ENCODE data around the gene MYZAP. TPM values are rescaled to one million over a fixed set of nuclear protein-coding genes. Genes with fewer than 3 reads are reported as not detected.
A peak's percentile ranks its signal among the peaks of the same experiment; 100 is the strongest.

MYZAP gene
- total and polyA plus RNA-seq, 2 of the 13 experiments (the other 11 are each of a cell fraction or from before 2014, with no cell fraction given) = not detected

DNA sequence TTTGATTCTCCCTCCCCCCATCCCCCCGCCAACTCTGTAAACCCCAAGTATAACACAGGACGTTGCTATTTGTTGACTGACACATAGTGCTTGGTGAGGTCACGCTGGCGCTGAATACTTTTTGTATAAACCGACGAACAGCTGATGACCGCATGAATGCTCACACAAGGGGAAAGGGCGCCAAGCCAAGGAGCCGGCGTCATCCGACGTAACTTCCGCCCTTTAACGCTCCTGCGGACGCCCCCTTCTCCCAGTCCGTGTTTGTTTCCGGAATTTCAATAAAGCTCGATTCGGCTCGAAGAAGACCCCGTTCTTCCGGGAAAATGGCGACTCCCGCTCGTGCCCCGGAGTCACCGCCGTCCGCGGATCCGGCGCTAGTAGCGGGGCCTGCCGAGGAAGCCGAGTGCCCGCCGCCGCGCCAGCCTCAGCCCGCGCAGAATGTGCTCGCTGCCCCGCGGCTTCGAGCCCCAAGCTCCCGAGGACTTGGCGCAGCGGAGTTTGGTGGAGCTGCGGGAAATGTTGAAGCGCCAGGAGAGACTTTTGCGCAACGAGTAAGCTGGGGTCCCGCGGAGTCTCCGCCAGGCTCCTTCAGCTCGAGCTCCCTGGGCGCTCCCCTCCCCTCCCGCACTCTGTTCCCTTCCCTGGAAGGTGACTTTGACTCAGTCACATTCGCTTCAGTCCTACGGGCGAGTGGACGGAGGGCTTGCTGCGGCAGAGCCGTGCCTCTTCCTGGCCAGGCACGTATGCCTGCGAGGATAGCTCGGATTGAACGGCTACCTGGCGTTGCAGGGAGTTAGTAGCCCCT is 114.9 kb downstream of the MYZAP start, which contains the start of gene POLR2M (continued):
- TF ChIP-seq ZNF776 (CRISPR knock-in tag; IDR thresholded peaks at IDR 0.05) = no peak; the same call in 1 of the 2 replicates
- TF ChIP-seq, protein P1, sequence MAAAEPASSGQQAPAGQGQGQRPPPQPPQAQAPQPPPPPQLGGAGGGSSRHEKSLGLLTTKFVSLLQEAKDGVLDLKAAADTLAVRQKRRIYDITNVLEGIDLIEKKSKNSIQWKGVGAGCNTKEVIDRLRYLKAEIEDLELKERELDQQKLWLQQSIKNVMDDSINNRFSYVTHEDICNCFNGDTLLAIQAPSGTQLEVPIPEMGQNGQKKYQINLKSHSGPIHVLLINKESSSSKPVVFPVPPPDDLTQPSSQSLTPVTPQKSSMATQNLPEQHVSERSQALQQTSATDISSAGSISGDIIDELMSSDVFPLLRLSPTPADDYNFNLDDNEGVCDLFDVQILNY (CRISPR knock-in tag; conservative IDR thresholded peaks at IDR 0.05) = 0 out of 2 replicates have a peak, but pooled peaks have one; percentile 27
- peak; percentile 99 for TF ChIP-seq ZMYM4 (CRISPR knock-in tag; IDR thresholded peaks at IDR 0.05)
- TF ChIP-seq FIP1L1 (IDR thresholded peaks at IDR 0.05; ENCODE audit: borderline replicate concordance, insufficient read depth, low read depth, low read length) = no peak
- no peak for TF ChIP-seq RAD51 (IDR thresholded peaks at IDR 0.05; ENCODE audit: borderline replicate concordance)
- peak; percentile 37 for TF ChIP-seq MED8 (CRISPR knock-in tag; IDR thresholded peaks at IDR 0.05; ENCODE audit: insufficient replicate concordance)
- peak; percentile 75; the same call in 1 of the 2 replicates for TF ChIP-seq ZNF564 (CRISPR knock-in tag; IDR thresholded peaks at IDR 0.05)
- TF ChIP-seq MBD4 (IDR thresholded peaks at IDR 0.05; ENCODE audit: borderline replicate concordance, low read length) = no peak
- TF ChIP-seq, protein P2, sequence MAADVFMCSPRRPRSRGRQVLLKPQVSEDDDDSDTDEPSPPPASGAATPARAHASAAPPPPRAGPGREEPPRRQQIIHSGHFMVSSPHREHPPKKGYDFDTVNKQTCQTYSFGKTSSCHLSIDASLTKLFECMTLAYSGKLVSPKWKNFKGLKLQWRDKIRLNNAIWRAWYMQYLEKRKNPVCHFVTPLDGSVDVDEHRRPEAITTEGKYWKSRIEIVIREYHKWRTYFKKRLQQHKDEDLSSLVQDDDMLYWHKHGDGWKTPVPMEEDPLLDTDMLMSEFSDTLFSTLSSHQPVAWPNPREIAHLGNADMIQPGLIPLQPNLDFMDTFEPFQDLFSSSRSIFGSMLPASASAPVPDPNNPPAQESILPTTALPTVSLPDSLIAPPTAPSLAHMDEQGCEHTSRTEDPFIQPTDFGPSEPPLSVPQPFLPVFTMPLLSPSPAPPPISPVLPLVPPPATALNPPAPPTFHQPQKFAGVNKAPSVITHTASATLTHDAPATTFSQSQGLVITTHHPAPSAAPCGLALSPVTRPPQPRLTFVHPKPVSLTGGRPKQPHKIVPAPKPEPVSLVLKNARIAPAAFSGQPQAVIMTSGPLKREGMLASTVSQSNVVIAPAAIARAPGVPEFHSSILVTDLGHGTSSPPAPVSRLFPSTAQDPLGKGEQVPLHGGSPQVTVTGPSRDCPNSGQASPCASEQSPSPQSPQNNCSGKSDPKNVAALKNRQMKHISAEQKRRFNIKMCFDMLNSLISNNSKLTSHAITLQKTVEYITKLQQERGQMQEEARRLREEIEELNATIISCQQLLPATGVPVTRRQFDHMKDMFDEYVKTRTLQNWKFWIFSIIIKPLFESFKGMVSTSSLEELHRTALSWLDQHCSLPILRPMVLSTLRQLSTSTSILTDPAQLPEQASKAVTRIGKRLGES (CRISPR knock-in tag; IDR thresholded peaks at IDR 0.05; ENCODE audit: borderline replicate concordance) = no peak
- TF ChIP-seq MYC (CRISPR knock-in tag; IDR thresholded peaks at IDR 0.05; ENCODE audit: borderline replicate concordance) = peak; percentile 51; the same call in 1 of the 2 replicates
- peak; percentile 63; the same call in 1 of the 2 replicates for TF ChIP-seq ETV6 (CRISPR knock-in tag; conservative IDR thresholded peaks at IDR 0.05)
- no peak; the same call in 1 of the 2 replicates for TF ChIP-seq HMG20A (CRISPR knock-in tag; IDR thresholded peaks at IDR 0.05; ENCODE audit: borderline replicate concordance)
- no peak; the same call in 1 of the 2 replicates for TF ChIP-seq ZSCAN21 (CRISPR knock-in tag; IDR thresholded peaks at IDR 0.05; ENCODE audit: borderline replicate concordance)
- TF ChIP-seq RFXANK (CRISPR knock-in tag; IDR thresholded peaks at IDR 0.05) = no peak
- TF ChIP-seq RORA (CRISPR knock-in tag; IDR thresholded peaks at IDR 0.05) = no peak
- TF ChIP-seq, protein P3, sequence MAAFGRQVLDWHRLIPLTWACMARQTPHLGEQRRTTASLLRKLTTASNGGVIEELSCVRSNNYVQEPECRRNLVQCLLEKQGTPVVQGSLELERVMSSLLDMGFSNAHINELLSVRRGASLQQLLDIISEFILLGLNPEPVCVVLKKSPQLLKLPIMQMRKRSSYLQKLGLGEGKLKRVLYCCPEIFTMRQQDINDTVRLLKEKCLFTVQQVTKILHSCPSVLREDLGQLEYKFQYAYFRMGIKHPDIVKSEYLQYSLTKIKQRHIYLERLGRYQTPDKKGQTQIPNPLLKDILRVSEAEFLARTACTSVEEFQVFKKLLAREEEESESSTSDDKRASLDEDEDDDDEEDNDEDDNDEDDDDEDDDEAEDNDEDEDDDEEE (CRISPR knock-in tag; IDR thresholded peaks at IDR 0.05) = no peak
- 0 out of 2 replicates have a peak, but pooled peaks have one; percentile 81 for TF ChIP-seq ZNF615 (CRISPR knock-in tag; IDR thresholded peaks at IDR 0.05; ENCODE audit: borderline replicate concordance)
- no peak for TF ChIP-seq TBP (CRISPR knock-in tag; IDR thresholded peaks at IDR 0.05)
- no peak for TF ChIP-seq ZFP37 (CRISPR knock-in tag; IDR thresholded peaks at IDR 0.05; ENCODE audit: borderline replicate concordance)
- TF ChIP-seq ZMYM2 (CRISPR knock-in tag; IDR thresholded peaks at IDR 0.05) = peak; percentile 60; the same call in 1 of the 2 replicates
- TF ChIP-seq, protein P4, sequence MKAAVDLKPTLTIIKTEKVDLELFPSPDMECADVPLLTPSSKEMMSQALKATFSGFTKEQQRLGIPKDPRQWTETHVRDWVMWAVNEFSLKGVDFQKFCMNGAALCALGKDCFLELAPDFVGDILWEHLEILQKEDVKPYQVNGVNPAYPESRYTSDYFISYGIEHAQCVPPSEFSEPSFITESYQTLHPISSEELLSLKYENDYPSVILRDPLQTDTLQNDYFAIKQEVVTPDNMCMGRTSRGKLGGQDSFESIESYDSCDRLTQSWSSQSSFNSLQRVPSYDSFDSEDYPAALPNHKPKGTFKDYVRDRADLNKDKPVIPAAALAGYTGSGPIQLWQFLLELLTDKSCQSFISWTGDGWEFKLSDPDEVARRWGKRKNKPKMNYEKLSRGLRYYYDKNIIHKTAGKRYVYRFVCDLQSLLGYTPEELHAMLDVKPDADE (CRISPR knock-in tag; IDR thresholded peaks at IDR 0.05) = no peak; the same call in 1 of the 2 replicates
- TF ChIP-seq ZNF644 (CRISPR knock-in tag; IDR thresholded peaks at IDR 0.05; ENCODE audit: low read depth) = peak; percentile 49
